KOPT-K1 (cell line): Measurements from ENCODE around the gene AKAP9.
"Not testable (repeated sequence)": the region's sequence is repeated elsewhere in the genome, so short reads cannot be mapped to it uniquely, and the experiment has no call there.

ENCODE experiments used
- H3K27ac ChIP-seq: fragments of 200-600 bp; sonication (generic); 2 replicates; pipeline ENCODE4 v1.5.1; 2016; ENCODE audit warnings: antibody characterized with exemption, mild to moderate bottlenecking, low read depth, low read length; ENCODE audit not compliant: poor library complexity, severe bottlenecking
- H3K36me3 ChIP-seq: fragments of 200-600 bp; sonication (generic); 2 replicates; pipeline ENCODE4 v1.5.1; 2017; ENCODE audit warnings: antibody characterized with exemption, mild to moderate bottlenecking, low read length, moderate library complexity; ENCODE audit not compliant: insufficient read depth
- H3K9me3 ChIP-seq: fragments of 200-600 bp; sonication (generic); 2 replicates; pipeline ENCODE4 v1.5.1; 2017; ENCODE audit warnings: antibody characterized with exemption, low read length, mild to moderate bottlenecking; ENCODE audit not compliant: insufficient read depth, poor library complexity, severe bottlenecking

AKAP9 gene

GRCh38 chr7:91961816-91962215 is 21.2 kb downstream of the AKAP9 start:
- Histone ChIP-seq H3K36me3 (no peaks in the 10 kb centered on the region), H3K27ac (no peak overlapping the region), H3K9me3 (no peaks in the 10 kb centered on the region)

- no peaks in the 10 kb centered on the region for H3K36me3 ChIP-seq
- no peaks in the 10 kb centered on the region for H3K9me3 ChIP-seq
- H3K27ac ChIP-seq: no peak overlapping the region
These were observed 21.8 kb downstream of the AKAP9 start for GRCh38 chr7:91962419-91962818.

GRCh38 chr7:91967513-91967912 is 26.9 kb downstream of the AKAP9 start:
- H3K27ac ChIP-seq, H3K36me3 ChIP-seq, H3K9me3 ChIP-seq: not testable (repeated sequence)

GRCh38 chr7:91973639-91974038 is 33.0 kb downstream of the AKAP9 start:
- Histone ChIP-seq H3K36me3 (peaks cover 10% of the 10 kb centered on the region; the same call in 1 of the 2 replicates), H3K27ac (no peak overlapping the region), H3K9me3 (no peaks in the 10 kb centered on the region)

- Histone ChIP-seq H3K36me3 (peaks cover 10% of the 10 kb centered on the region; the same call in 1 of the 2 replicates), H3K27ac (no peak overlapping the region)
These were observed 33.4 kb downstream of the AKAP9 start for GRCh38 chr7:91974066-91974465.

GRCh38 chr7:91976743-91977142 is 36.1 kb downstream of the AKAP9 start:
- peaks cover 12% of the 10 kb centered on the region for H3K36me3 ChIP-seq
- no peak overlapping the region for H3K27ac ChIP-seq
- no peaks in the 10 kb centered on the region for H3K9me3 ChIP-seq

More at GRCh38 chr7:91974066-91974465, 33.4 kb downstream of the AKAP9 start:
- no peaks in the 10 kb centered on the region for H3K9me3 ChIP-seq

- Histone ChIP-seq H3K9me3 (no peaks in the 10 kb centered on the region), H3K36me3 (peaks cover 16% of the 10 kb centered on the region), H3K27ac (no peak overlapping the region)
These were observed 38.9 kb downstream of the AKAP9 start for GRCh38 chr7:91979590-91979989.

GRCh38 chr7:91982352-91982751 is 41.7 kb downstream of the AKAP9 start:
- H3K36me3 ChIP-seq: peaks cover 18% of the 10 kb centered on the region
- H3K9me3 ChIP-seq, H3K27ac ChIP-seq: not testable (repeated sequence)

- Histone ChIP-seq H3K27ac (no peak overlapping the region), H3K36me3 (peaks cover 21% of the 10 kb centered on the region), H3K9me3 (peaks cover 9% of the 10 kb centered on the region)
These were observed 47.6 kb downstream of the AKAP9 start for GRCh38 chr7:91988213-91988612.

- Histone ChIP-seq H3K27ac (no peak overlapping the region), H3K36me3 (peaks cover 54% of the 10 kb centered on the region)
These were observed 53.3 kb downstream of the AKAP9 start for GRCh38 chr7:91993976-91994375.

GRCh38 chr7:91995391-91996105 is 54.9 kb downstream of the AKAP9 start:
- Histone ChIP-seq H3K36me3 (peaks cover 60% of the 10 kb centered on the region), H3K9me3 (no peaks in the 10 kb centered on the region), H3K27ac (no peak overlapping the region)

More at GRCh38 chr7:91993976-91994375, 53.3 kb downstream of the AKAP9 start:
- no peaks in the 10 kb centered on the region for H3K9me3 ChIP-seq

GRCh38 chr7:91999631-92000565 is 59.2 kb downstream of the AKAP9 start:
- H3K36me3 ChIP-seq: peaks cover 54% of the 10 kb centered on the region
- no peaks in the 10 kb centered on the region for H3K9me3 ChIP-seq
- no peak overlapping the region for H3K27ac ChIP-seq

GRCh38 chr7:92002720-92003119 is 62.1 kb downstream of the AKAP9 start:
- no peak overlapping the region for H3K27ac ChIP-seq
- H3K9me3 ChIP-seq: no peaks in the 10 kb centered on the region
- H3K36me3 ChIP-seq: peaks cover 46% of the 10 kb centered on the region

GRCh38 chr7:92006046-92006445 is 65.4 kb downstream of the AKAP9 start:
- Histone ChIP-seq H3K27ac (no peak overlapping the region), H3K9me3 (peaks cover 25% of the 10 kb centered on the region), H3K36me3 (peaks cover 51% of the 10 kb centered on the region)

GRCh38 chr7:92010215-92010614 is 69.6 kb downstream of the AKAP9 start:
- peaks cover 64% of the 10 kb centered on the region for H3K36me3 ChIP-seq
- peaks cover 37% of the 10 kb centered on the region for H3K9me3 ChIP-seq
- no peak overlapping the region for H3K27ac ChIP-seq
